Esophagus squamous epithelium (tissue), 4 donors: ENCODE data around the gene PLPP4.

ENCODE experiments used
- CTCF ChIP-seq, 6 experiments: fragments of 450-650 bp in 4 of 6; fragments of 200-600 bp in 2 of 6; sonication (generic) in 2 of 6; IDR thresholded peaks; one replicate each; pipeline ENCODE4 v1.5.1; 2016 to 2019; ENCODE audit warnings: antibody characterized with exemption in 6 of 6, mild to moderate bottlenecking in 4 of 6, moderate library complexity in 4 of 6
- POLR2A ChIP-seq, 4 donors: fragments of 450-650 bp; IDR thresholded peaks; one replicate each; pipeline ENCODE4 v1.6.1; 2017; ENCODE audit warnings: antibody characterized with exemption in 4 of 4, mild to moderate bottlenecking in 4 of 4, moderate library complexity in 3 of 4

DNA sequence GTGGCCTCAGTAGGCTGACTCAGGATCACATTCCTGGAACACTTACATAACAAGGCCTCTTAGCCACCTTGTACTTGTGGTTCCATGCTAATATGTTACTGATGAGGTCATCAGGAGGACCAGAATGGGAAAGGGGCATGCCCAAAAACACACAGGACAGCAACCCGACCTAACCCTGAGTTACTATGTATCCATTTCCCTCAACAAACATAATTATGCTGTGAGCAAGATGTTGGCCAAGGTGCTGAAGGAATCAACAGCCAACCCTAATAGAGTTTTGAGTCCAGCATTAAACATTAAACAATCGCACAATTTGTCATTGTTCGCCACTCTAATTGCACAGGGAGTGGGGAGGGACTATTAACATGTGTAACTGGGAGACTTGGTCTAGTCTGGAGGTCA lies 129.4 kb downstream of the PLPP4 start:
- TF ChIP-seq POLR2A (IDR thresholded peaks at IDR 0.05) (no peak), CTCF (IDR thresholded peaks at IDR 0.05) (no peak)
